RPMI8226 (cell line): ENCODE results near the gene TMEM266.

Experiments
- DNase-seq: peaks from one replicate; pipeline ENCODE4 v3.0.0-alpha.2; 2015

The TMEM266 gene

GRCh38 chr15:76138436-76138835, 78.7 kb downstream of the TMEM266 start:
- no peak for DNase-seq

GRCh38 chr15:76139368-76140073, 79.7 kb downstream of the TMEM266 start:
- peak; percentile 89 for DNase-seq

- DNase-seq: no peak
These were observed 80.3 kb downstream of the TMEM266 start for GRCh38 chr15:76140074-76140464.

DNA sequence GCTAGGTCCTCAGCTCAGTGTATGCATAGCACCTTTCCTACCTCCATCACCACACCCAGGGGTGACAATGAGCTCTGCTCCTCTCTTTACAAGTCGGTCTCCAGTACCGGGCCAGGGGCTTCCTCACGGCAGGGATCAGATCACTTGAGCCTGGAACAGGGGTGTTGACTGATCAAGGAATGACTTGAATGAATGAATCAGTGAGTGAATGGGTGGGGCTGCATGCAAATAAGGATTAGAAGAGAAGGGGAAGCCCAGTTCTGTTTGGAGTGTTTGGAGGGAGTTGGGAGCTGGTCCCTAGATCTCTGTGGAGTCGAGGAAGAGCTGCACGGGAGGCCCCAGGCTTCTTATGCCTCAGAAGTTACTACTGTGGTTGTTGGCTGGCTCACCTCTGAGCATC, 87.0 kb downstream of the TMEM266 start:
- no peak for DNase-seq

- DNase-seq: peak; percentile 81
These were observed 88.3 kb downstream of the TMEM266 start for GRCh38 chr15:76147906-76148570.

GRCh38 chr15:76149291-76149915, 89.6 kb downstream of the TMEM266 start:
- no peak for DNase-seq

GRCh38 chr15:76150513-76150912, 90.7 kb downstream of the TMEM266 start:
- peak; percentile 70 for DNase-seq

GRCh38 chr15:76150971-76151598, 91.3 kb downstream of the TMEM266 start:
- peak; percentile 88 for DNase-seq

- no peak for DNase-seq
These were observed 91.8 kb downstream of the TMEM266 start for GRCh38 chr15:76151599-76151974.

DNA sequence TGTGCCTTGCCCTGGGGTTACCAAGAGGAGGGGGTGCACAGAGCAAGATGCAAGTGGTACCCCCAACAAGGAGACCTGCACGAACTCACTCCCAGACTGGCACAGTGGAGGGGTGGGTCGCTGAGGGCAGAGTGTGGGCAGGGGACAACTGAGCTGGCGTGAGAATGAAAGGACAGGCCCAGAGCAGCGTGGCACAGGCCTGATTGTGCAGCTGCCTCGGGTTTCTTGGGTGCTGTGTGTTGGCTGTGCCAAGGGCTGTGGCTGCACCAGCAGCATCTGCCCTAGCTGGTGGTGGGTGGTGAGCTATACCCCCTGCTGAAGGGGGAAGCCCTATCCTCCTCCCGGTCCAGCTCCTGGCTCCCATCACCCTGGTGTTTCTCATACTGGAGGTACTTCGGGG, 92.4 kb downstream of the TMEM266 start:
- no peak for DNase-seq

GRCh38 chr15:76153241-76154197, 93.7 kb downstream of the TMEM266 start:
- no peak for DNase-seq

DNA sequence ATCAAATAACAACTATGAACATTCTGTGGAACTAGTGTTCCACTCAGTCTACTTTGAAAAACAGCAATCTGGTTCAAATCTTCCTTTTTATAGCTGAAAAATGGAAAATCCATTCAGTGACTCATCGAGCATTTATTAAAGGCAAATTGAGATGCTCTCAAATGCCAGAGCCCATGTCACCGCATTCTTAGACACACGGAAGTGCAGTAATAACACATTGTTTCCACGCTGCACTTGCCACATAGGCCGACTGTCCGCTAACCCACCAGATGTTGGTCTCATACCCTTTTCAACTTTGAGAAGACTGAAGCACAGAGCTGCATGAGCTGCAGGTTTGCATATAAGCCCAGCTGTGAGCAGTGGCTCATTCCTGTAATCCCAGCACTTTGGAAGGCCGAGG, 95.9 kb downstream of the TMEM266 start:
- no peak for DNase-seq

- no peak for DNase-seq
These were observed 98.4 kb downstream of the TMEM266 start for GRCh38 chr15:76158226-76158625.

DNA sequence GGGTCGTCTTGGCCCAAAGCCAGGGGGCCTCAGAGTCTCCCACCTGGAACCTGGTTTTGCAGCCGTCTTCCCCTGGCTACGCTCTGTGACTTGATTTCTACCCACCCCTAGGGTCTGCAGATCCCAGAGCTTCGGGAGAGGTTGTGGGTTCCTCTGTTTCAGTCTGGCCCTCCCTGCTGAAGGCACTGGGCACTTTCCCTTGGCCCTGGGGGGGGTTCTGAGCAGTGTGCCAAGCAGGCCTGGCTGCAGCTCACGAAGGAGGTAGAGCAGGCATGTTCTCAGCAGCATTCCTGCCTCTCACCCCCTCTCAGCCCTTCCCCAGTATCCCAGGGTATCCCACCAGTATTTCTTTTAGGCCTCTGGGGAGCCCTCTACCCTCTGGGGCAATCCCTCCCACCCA, 99.0 kb downstream of the TMEM266 start:
- no peak for DNase-seq

DNA sequence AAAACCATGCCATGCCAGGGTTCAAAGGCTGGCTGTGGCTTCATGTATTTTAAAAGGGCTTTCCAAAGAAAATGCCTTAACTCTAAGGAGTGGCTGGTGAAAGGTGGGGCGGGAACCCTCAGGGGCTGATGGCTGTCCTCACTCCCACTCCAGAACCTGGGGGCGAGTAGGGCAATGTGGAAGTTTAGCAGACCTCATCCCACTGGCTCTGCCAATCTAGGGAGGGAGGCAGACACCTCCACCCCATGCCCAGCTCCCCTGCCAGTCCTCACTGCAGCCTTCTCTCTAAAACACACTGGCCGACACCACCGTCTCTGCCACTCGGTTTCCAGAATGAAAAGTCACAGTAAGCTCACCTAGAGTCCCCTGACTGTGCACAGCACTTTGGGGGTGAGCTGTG, 99.5 kb downstream of the TMEM266 start:
- no peak for DNase-seq

GRCh38 chr15:76160426-76161152, 100.8 kb downstream of the TMEM266 start:
- no peak for DNase-seq

GRCh38 chr15:76161153-76162035, 101.6 kb downstream of the TMEM266 start:
- DNase-seq: no peak

DNA sequence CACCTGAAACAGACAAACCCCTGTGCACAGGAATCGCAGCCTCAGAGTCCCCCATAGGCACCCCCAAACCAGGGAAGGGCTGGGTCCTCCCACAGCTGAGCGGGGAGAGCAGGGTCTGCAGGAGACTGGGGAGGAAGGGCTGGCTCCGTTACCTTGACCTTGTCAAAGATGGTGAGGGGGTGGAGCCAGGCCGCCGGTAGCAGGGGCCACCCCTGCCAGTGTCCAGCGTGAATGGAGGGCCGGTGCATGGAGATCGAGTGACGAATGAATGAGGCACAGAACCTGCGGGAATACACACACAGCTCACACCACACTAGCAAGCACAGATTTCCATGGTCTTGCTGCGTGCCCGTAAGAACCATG, 102.2 kb downstream of the TMEM266 start:
- no peak for DNase-seq

DNA sequence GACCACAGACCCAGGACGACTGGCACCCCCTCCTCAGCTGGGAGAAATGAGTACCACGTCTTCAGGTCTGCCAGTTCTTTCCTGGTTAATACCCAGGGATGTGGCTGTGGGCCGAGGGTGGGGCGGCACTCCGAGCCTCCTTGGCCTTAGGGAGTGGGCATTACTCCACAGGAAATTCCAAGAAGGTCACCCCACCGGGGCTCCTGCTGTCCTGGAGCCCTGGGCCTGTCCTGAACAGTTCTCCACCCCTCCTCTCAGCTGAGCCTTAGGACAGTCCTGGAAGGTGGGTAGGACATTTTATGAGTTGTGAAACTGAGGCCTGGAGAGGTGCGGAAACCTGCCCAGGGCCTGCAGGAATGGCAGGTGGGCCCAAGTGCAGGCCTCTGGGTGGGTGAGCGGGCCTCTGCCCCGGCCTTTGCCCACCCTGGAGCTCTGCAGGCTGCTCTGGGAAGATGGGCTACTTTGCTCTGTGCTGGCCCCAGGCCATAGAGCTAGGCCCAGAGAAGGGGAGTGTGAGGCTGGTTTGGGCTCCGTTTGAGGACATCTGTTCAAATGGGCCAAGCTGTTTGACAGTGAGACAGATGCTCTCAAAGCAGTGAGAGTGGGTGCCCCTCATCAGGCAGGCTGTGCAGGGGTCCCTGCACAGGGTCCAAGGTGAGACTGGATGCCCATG, 103.1 kb downstream of the TMEM266 start:
- DNase-seq: no peak
